Neural progenitor cell (in vitro differentiated cells): ENCODE results near the gene DTX4. TPM values are rescaled to one million over a fixed set of nuclear protein-coding genes. Genes with fewer than 3 reads are reported as not detected.

Experiments
- DNase-seq: peaks from one replicate; pipeline ENCODE4 v3.0.0-alpha.2; 2016; ENCODE audit warnings: low spot score
- H2AFZ ChIP-seq: fragments of 200-600 bp; sonication (generic); replicated peaks from 2 replicates; pipeline ENCODE4 v1.6.1; 2016; ENCODE audit warnings: antibody characterized with exemption
- H3F3A ChIP-seq: fragments of 200-600 bp; sonication (generic); 2 replicates; pipeline ENCODE4 v1.6.1; 2016; ENCODE audit warnings: antibody characterized with exemption, low read depth
- H3K27ac ChIP-seq: fragments of 200-600 bp; sonication (generic); 2 replicates; pipeline ENCODE4 v1.5.1; 2016; ENCODE audit warnings: mild to moderate bottlenecking
- H3K27me3 ChIP-seq: fragments of 200-600 bp; sonication (generic); 2 replicates; pipeline ENCODE4 v1.6.1; 2016; ENCODE audit warnings: mild to moderate bottlenecking, moderate library complexity
- H3K36me3 ChIP-seq: fragments of 200-600 bp; sonication (generic); 2 replicates; pipeline ENCODE4 v1.5.1; 2016
- H3K4me1 ChIP-seq: fragments of 200-600 bp; sonication (generic); 2 replicates; pipeline ENCODE4 v1.6.1; 2016; ENCODE audit warnings: mixed run types
- H3K4me2 ChIP-seq: fragments of 200-600 bp; sonication (generic); 2 replicates; pipeline ENCODE4 v1.6.1; 2016
- H3K4me3 ChIP-seq: fragments of 200-600 bp; sonication (generic); 2 replicates; pipeline ENCODE4 v1.5.1; 2016
- H3K79me2 ChIP-seq: fragments of 200-600 bp; sonication (generic); 2 replicates; pipeline ENCODE4 v1.6.1; 2016; ENCODE audit warnings: low read depth
- H3K9ac ChIP-seq: fragments of 200-600 bp; sonication (generic); 2 replicates; pipeline ENCODE4 v1.6.1; 2016
- H3K9me3 ChIP-seq: fragments of 200-600 bp; sonication (generic); 2 replicates; pipeline ENCODE4 v1.5.1; 2016; ENCODE audit warnings: low read depth
- H4K20me1 ChIP-seq: fragments of 200-600 bp; sonication (generic); 2 replicates; pipeline ENCODE4 v1.6.1; 2016; ENCODE audit warnings: low read depth
- H3K27ac Mint-ChIP-seq: 3 replicates; pipeline ENCODE4 v1.8.0; 2021; ENCODE audit warnings: mixed read lengths
- H3K27me3 Mint-ChIP-seq: 2 replicates; pipeline ENCODE4 v1.8.0; 2022; ENCODE audit warnings: low read depth, mild to moderate bottlenecking, inconsistent platforms, moderate library complexity, mixed read lengths; ENCODE audit not compliant: insufficient read depth
- H3K36me3 Mint-ChIP-seq: 3 replicates; pipeline ENCODE4 v1.8.0; 2021; ENCODE audit warnings: mixed read lengths
- H3K4me1 Mint-ChIP-seq: 3 replicates; pipeline ENCODE4 v1.8.0; 2021; ENCODE audit warnings: mixed read lengths
- H3K4me3 Mint-ChIP-seq: 3 replicates; pipeline ENCODE4 v1.8.0; 2021; ENCODE audit warnings: mild to moderate bottlenecking, moderate library complexity, mixed read lengths
- H3K9me3 Mint-ChIP-seq: 3 replicates; pipeline ENCODE4 v1.8.0; 2020; ENCODE audit warnings: mixed read lengths
- CTCF ChIP-seq: fragments of 200-600 bp; sonication (generic); IDR thresholded peaks from 2 replicates; pipeline ENCODE4 v1.5.1; 2017; ENCODE audit warnings: antibody characterized with exemption, mild to moderate bottlenecking
- EZH2 ChIP-seq: fragments of 200-600 bp; sonication (generic); IDR thresholded peaks from 2 replicates; pipeline ENCODE4 v1.6.1; 2017; ENCODE audit warnings: antibody characterized with exemption, mild to moderate bottlenecking, moderate library complexity
- EZH2phosphoT487 ChIP-seq: fragments of 200-600 bp; sonication (generic); IDR thresholded peaks from 2 replicates; pipeline ENCODE4 v1.6.1; 2017; ENCODE audit warnings: antibody characterized with exemption
- total RNA-seq: library from RNA; depleted of rRNA; stranded (reverse); fragments of >200 nt; gene quantifications from 2 replicates; pipeline ENCODE4 v1.2.3, GENCODE V29; 2015; ENCODE audit warnings: low replicate concordance

DTX4 gene
- total RNA-seq, 1 donor from 2014 or later = 16.9 TPM

GRCh38 chr11:59224351-59224928 lies 52.5 kb downstream of the DTX4 start:
- Histone ChIP-seq H3K79me2 (no peaks in the 10 kb centered on the region), H3K9ac (no peak overlapping the region), H3F3A (no peaks in the 10 kb centered on the region), H3K4me3 (no peak overlapping the region), H4K20me1 (no peaks in the 10 kb centered on the region), H3K9me3 (no peaks in the 10 kb centered on the region), H3K27ac (no peak overlapping the region), H2AFZ (no peak overlapping the region), H3K4me1 (no peaks in the 10 kb centered on the region), H3K4me2 (no peak overlapping the region), H3K27me3 (no peaks in the 10 kb centered on the region), H3K36me3 (no peaks in the 10 kb centered on the region)
- Mint-ChIP-seq H3K27me3 (peaks cover 2% of the 10 kb centered on the region), H3K36me3 (no peaks in the 10 kb centered on the region), H3K4me3 (no peak overlapping the region), H3K27ac (no peak overlapping the region), H3K9me3 (peaks cover 1% of the 10 kb centered on the region), H3K4me1 (no peaks in the 10 kb centered on the region)
- no peak for DNase-seq
- TF ChIP-seq EZH2phosphoT487 (no peak), EZH2 (no peak), CTCF (no peak)

GRCh38 chr11:59225017-59225416 lies 53.1 kb downstream of the DTX4 start:
- Mint-ChIP-seq H3K4me1 (no peaks in the 10 kb centered on the region), H3K9me3 (peaks cover 3% of the 10 kb centered on the region), H3K27me3 (peaks cover 2% of the 10 kb centered on the region), H3K36me3 (no peaks in the 10 kb centered on the region), H3K27ac (no peak overlapping the region), H3K4me3 (no peak overlapping the region)
- no peak overlapping the region for H3K9ac ChIP-seq
- H2AFZ ChIP-seq = no peak overlapping the region
- no peak overlapping the region for H3K27ac ChIP-seq
- no peak overlapping the region for H3K4me3 ChIP-seq
- H3K27me3 ChIP-seq = no peaks in the 10 kb centered on the region
- TF ChIP-seq CTCF (no peak), EZH2 (no peak), EZH2phosphoT487 (no peak)
- H3K9me3 ChIP-seq = no peaks in the 10 kb centered on the region
- H3K79me2 ChIP-seq = no peaks in the 10 kb centered on the region
- H3K4me1 ChIP-seq = no peaks in the 10 kb centered on the region
- H4K20me1 ChIP-seq = no peaks in the 10 kb centered on the region
- no peaks in the 10 kb centered on the region for H3F3A ChIP-seq
- H3K4me2 ChIP-seq = no peak overlapping the region
- no peaks in the 10 kb centered on the region for H3K36me3 ChIP-seq
- DNase-seq = no peak

- H3K27ac Mint-ChIP-seq = no peak overlapping the region
- H3K36me3 ChIP-seq = no peaks in the 10 kb centered on the region
- H3K9ac ChIP-seq = no peak overlapping the region
- H2AFZ ChIP-seq = no peak overlapping the region
- H3K4me3 ChIP-seq = no peak overlapping the region
- no peak for TF ChIP-seq CTCF
- TF ChIP-seq EZH2 = no peak
- TF ChIP-seq EZH2phosphoT487 = no peak
- no peak overlapping the region for H3K4me3 Mint-ChIP-seq
- H3K79me2 ChIP-seq = no peaks in the 10 kb centered on the region
- H3K36me3 Mint-ChIP-seq = peaks cover 3% of the 10 kb centered on the region
- no peaks in the 10 kb centered on the region for H3K9me3 ChIP-seq
- H3K27ac ChIP-seq = no peak overlapping the region
- H3K27me3 Mint-ChIP-seq = peaks cover 2% of the 10 kb centered on the region
- H3K9me3 Mint-ChIP-seq = peaks cover 9% of the 10 kb centered on the region
- H3F3A ChIP-seq = no peaks in the 10 kb centered on the region
- H3K4me2 ChIP-seq = no peak overlapping the region
- DNase-seq = no peak
- H3K4me1 Mint-ChIP-seq = no peaks in the 10 kb centered on the region
- H4K20me1 ChIP-seq = no peaks in the 10 kb centered on the region
- H3K27me3 ChIP-seq = no peaks in the 10 kb centered on the region
- no peaks in the 10 kb centered on the region for H3K4me1 ChIP-seq
These were observed 54.5 kb downstream of the DTX4 start for GRCh38 chr11:59226396-59226795.
